A549 (cell line): Measurements from ENCODE around the gene DOCK6.

Source experiments
- CEBPB ChIP-seq, 2 experiments: fragments of >200 bp in 1 of 2; sonication (Bioruptor Twin) in 1 of 2; formaldehyde crosslinking in 1 of 2; IDR thresholded peaks; 2 replicates each; pipeline ENCODE4 v1.6.1; 2012 to 2016
- CHD2 ChIP-seq: fragments of 150-350 bp; IDR thresholded peaks from 2 replicates; pipeline ENCODE4 v1.6.1; 2014; ENCODE audit warnings: low read length; ENCODE audit not compliant: partially characterized antibody
- FOSB ChIP-seq: fragments of 250-450 bp; sonication (Bioruptor Pico); IDR thresholded peaks from 2 replicates; pipeline ENCODE4 v1.5.0; 2020; ENCODE audit warnings: mild to moderate bottlenecking, moderate library complexity
- POLR2A ChIP-seq: IDR thresholded peaks from 2 replicates; pipeline ENCODE4 v1.6.1; 2012; ENCODE audit warnings: mild to moderate bottlenecking, low read length
- POLR2AphosphoS2 ChIP-seq: conservative IDR thresholded peaks from 2 replicates; pipeline ENCODE4 v1.6.1; 2012; ENCODE audit warnings: low read length, improper control_type of control experiment, inconsistent platforms
- RAD21 ChIP-seq, 2 experiments: fragments of >200 bp in 1 of 2; sonication (Bioruptor Twin) in 1 of 2; formaldehyde crosslinking in 1 of 2; IDR thresholded peaks in 1 of 2; conservative IDR thresholded peaks in 1 of 2; 2 replicates in 1 of 2; 3 replicates in 1 of 2; pipeline ENCODE4 v1.6.1; 2012 to 2018; ENCODE audit warnings: inconsistent platforms in 1 of 2
- RFX5 ChIP-seq: fragments of 450-650 bp; IDR thresholded peaks from 2 replicates; pipeline ENCODE4 v1.7.1; 2014; ENCODE audit warnings: antibody characterized with exemption, mild to moderate bottlenecking, moderate library complexity
- TF ChIP-seq, protein P1 (sequence below): fragments of 200-600 bp; sonication (generic); IDR thresholded peaks from 2 replicates; pipeline ENCODE4 v1.6.1; 2016; ENCODE audit warnings: antibody characterized with exemption, mild to moderate bottlenecking, moderate library complexity
- TF ChIP-seq, protein P2 (sequence below): fragments of >200 bp; sonication (Bioruptor Twin); formaldehyde crosslinking; IDR thresholded peaks from 3 replicates; pipeline ENCODE4 v1.5.1; 2016

DNA sequence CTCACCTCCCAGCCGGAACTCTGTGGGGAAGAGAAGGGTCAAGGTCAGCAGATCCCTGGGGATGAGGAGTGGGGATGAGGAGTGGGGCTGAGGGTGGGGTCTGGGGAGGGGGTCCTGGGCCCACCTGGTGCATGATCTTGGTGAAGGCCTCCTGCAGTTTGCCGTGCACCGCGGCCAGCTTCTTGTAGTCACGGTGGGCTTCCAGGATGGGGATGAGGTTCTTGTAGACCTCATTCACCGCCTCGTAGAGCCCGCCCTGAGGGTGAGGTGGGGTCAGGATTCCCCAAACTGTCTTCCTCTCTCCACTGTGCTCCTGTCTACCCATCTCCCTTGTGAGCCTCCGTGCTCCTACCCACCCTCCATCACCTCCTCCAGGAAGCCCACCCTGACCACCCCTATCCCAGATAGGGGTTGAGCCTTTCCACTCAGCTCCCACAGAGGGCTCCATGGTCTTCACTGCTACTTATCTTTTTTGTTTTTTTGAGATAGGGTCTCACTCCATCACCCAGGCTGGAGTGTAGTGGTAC is 58.2 kb downstream of the DOCK6 start:
- no peak for TF ChIP-seq FOSB (CRISPR knock-in tag)
- TF ChIP-seq POLR2A, result no peak
- TF ChIP-seq, protein P1, sequence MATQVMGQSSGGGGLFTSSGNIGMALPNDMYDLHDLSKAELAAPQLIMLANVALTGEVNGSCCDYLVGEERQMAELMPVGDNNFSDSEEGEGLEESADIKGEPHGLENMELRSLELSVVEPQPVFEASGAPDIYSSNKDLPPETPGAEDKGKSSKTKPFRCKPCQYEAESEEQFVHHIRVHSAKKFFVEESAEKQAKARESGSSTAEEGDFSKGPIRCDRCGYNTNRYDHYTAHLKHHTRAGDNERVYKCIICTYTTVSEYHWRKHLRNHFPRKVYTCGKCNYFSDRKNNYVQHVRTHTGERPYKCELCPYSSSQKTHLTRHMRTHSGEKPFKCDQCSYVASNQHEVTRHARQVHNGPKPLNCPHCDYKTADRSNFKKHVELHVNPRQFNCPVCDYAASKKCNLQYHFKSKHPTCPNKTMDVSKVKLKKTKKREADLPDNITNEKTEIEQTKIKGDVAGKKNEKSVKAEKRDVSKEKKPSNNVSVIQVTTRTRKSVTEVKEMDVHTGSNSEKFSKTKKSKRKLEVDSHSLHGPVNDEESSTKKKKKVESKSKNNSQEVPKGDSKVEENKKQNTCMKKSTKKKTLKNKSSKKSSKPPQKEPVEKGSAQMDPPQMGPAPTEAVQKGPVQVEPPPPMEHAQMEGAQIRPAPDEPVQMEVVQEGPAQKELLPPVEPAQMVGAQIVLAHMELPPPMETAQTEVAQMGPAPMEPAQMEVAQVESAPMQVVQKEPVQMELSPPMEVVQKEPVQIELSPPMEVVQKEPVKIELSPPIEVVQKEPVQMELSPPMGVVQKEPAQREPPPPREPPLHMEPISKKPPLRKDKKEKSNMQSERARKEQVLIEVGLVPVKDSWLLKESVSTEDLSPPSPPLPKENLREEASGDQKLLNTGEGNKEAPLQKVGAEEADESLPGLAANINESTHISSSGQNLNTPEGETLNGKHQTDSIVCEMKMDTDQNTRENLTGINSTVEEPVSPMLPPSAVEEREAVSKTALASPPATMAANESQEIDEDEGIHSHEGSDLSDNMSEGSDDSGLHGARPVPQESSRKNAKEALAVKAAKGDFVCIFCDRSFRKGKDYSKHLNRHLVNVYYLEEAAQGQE, result no peak
- TF ChIP-seq, protein P2, sequence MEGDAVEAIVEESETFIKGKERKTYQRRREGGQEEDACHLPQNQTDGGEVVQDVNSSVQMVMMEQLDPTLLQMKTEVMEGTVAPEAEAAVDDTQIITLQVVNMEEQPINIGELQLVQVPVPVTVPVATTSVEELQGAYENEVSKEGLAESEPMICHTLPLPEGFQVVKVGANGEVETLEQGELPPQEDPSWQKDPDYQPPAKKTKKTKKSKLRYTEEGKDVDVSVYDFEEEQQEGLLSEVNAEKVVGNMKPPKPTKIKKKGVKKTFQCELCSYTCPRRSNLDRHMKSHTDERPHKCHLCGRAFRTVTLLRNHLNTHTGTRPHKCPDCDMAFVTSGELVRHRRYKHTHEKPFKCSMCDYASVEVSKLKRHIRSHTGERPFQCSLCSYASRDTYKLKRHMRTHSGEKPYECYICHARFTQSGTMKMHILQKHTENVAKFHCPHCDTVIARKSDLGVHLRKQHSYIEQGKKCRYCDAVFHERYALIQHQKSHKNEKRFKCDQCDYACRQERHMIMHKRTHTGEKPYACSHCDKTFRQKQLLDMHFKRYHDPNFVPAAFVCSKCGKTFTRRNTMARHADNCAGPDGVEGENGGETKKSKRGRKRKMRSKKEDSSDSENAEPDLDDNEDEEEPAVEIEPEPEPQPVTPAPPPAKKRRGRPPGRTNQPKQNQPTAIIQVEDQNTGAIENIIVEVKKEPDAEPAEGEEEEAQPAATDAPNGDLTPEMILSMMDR, result no peak; the same call in 2 of the 3 replicates
- TF ChIP-seq RAD21 (conservative IDR thresholded peaks at IDR 0.05 in 1 of 2, IDR thresholded peaks at IDR 0.05 in 1 of 2), result no peak; a peak in 1 of 5 replicates
- TF ChIP-seq CEBPB (IDR thresholded peaks at IDR 0.05), result no peak
- TF ChIP-seq RFX5, result no peak
- TF ChIP-seq CHD2, result no peak
- no peak for TF ChIP-seq POLR2AphosphoS2
